HG02798 (cell line): ENCODE results near the gene DBNDD2.

Source experiments
- ATAC-seq: cut with Tn5 transposase; IDR thresholded peaks from one replicate; pipeline ENCODE4 v1.9.1; 2021; ENCODE audit warnings: mild to moderate bottlenecking; ENCODE audit not compliant: unreplicated experiment, poor library complexity

The DBNDD2 gene

DNA sequence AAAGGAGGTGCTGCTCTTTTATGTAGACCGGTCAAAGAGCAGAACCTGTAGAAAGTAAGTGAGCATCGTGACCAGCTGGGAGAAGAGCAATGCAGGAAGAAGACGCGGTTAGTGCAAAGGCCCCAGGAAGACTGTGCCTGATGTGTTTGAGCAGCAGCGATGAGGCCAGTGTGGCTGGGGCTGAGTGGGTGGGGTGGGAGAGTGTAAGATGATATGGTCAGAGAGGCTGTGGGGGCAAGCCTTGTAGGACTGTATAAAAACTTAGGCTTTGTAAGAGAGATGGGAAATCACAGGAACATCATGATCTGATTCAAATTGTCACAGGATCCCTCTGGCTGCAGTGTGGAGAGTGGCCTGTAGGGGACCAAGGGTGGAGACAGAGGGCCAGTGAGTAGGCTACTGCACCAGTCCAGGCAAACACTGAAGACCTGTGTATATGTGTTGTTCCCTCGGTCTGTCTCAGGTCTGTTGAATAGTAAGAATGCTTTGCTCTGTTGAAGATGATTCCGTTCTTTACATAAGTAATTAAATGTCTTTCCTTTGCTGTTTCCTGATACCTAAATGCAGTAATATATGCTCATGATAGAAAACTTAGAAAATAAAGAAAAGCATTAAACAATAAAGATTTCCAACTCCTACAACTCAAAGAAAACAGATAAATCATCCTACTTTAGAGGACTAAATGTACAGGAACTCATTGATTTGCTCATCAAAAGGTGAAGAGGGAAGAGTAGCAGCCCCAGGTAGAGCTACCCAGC is 37.9 kb downstream of the DBNDD2 start:
- no peak for ATAC-seq

DNA sequence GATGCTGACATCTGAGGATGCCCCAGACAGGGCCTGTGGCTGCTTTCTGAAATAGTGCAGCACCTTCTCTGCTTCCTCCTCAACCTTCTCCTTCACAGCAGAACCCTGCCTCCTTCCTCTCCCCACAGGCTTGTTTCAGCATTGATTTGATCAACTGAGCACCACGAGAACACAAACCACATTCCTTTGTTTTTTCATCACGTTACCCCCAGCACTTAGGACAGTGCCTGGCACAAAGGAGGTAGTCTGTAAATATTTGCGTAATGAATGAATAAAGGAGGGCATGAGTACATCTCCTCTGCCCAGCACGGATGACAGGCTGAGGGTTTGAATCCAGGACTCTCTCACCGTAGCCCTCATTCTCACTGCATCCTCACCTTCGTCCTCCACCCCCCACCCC is 40.2 kb downstream of the DBNDD2 start:
- ATAC-seq: no peak

DNA sequence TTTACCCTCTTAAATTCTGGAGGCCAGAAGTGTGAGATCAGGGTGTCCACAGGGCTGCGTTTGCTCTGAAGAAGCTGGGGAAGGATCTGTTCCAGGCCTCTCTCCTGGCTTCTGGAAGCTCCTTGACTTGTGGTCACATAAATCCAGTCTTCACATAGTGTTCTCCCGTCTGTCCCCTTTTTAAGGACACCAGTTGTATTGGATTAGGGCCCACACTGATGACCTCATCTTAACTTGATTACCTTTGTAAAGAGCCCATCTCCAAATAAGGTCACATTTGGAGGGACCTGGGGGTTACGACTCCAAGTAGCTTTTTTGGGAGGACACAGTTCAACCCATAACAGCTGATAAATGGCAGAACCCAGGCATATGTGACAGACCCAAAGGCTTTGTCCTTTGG is 41.4 kb downstream of the DBNDD2 start:
- no peak for ATAC-seq

DNA sequence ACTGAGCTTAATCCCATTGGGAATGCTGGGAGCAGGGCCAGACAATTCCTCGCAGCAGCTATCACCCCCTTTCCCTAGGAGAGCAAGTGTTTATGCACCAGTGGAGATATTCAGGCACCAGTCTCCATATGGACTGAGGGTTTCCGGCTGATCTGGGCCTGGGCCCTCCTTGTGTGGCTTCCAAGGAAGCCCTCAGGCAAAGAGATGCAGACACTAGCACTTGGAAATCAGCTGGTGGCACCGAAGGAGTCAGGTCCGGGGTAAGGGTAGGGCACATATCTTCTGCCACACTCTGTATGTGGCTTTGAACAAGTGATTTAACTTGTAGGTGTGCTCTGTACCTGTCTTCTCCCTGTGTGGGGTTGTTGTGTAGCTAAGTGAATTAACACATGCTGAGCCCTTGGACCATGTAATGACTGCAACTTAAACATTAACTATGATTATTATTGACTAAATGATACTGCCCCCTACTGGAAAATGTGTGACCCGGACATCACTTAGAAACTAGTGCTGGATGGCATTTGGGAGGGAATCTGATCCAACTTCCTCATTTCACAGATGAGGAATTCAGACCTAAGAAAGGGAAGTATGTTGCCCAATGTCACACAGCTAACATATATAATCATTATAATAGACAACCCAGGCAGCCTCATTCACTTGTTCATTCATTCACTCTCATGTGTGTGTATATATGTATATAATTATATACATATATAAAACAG is 42.2 kb downstream of the DBNDD2 start:
- ATAC-seq: no peak

DNA sequence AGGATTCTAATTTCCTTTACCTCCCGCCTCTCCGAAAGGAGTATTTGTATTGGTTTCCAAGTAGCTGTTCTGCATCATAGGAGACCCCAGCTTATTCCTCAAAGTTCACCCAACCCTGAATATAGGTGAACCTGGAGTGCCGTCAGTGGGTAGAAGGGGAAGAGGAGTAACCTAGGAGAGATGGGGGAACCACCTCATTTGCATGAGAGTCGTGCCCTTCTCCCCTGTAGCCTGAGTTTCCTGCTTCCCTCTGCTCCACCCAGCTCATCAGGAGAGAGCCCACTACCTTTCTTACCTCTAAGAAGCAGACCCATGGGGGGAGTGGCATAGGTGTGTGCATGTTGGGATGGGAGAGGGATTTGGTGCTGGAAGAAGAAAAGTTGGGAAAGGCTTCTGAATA is 44.1 kb downstream of the DBNDD2 start:
- no peak for ATAC-seq

DNA sequence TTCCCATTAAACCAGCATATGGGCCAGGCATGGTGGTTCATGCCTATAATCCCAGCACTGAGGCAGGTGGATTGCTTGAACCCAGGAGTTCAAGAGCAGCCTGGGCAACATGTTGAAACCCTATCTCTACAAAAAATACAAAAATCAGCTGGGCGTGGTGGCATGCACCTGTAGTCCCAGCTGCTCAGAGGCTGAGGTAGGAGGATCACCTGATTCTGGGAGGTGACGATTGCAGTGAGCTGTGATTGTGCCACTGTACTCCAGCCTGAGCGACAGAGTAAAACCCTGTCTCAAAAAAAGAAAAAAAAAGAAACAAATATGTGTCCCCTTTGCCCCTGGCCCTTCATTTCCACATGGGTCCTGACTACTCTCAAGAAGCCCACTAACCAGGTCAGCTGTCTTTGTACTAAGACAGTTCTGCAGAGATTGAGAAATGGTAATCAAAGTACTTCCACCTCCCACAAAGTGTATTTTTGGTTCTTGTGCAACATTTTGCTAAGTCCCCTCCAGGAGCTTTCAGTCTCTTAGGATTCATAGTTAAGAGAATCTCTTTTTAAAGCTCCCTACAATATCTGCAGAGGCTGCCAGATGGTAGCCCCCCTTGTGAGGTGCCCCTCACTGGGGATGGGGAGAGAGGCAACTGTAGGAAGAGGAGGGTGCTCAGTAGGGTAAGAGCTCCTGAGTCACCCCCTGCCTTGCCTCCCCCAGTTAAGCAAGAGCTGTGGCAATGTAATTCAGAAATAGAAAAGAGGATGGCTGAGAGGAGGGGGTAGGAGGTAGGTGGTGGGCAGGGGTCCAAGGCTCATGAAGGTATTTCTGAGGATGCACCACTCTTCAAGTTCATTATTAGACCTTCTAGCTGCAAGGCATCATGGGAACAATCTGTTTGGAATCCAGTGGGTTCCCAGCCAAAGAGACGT is 44.9 kb downstream of the DBNDD2 start:
- no peak for ATAC-seq

DNA sequence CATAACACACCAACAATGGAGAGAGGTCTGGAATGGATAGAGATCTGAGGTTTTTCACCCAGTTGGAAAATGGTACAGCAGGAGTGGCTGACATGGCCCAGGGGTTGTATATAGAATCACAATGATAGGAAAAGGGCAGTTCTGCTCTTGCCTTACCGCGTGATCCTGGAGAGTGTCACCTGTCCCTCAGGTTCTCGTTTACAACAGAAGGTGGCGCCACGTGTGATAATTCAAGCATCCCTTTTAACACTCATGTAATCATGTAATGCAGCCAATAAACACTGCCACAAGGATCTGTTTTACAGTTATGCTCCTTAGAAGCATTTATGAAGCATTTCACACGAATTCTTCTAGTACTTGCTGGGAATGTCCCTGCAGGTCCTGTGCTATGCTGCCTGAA is 48.5 kb downstream of the DBNDD2 start:
- ATAC-seq: no peak

DNA sequence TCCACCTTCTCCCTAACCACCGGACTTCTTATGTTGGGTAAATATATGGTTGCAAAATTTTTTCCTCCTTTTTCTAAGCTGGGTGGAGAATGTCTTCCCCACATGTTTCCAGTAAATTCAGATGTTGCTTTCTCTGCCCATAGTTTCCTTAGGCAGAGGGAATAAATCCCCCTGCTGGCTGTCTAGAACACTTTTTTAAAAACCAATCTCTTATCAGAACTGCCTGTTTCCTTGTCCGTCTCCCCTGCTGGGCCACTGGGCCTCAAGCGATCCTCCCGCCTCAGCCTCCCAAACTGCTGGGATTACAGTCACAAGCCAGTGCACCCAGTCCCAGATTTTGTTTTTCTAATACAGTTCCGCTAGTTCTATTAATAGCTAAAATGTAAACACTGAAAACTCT is 51.5 kb downstream of the DBNDD2 start:
- no peak for ATAC-seq
